ENCODE measurements around the gene LYL1. TPM values are rescaled to one million over a fixed set of nuclear protein-coding genes. Genes with fewer than 3 reads are reported as not detected.

The LYL1 gene
- total and polyA plus RNA-seq, 2 of the 13 experiments (the other 11 are each of a cell fraction or from before 2014, with no cell fraction given) = 0.75 to 0.92 TPM

DNA sequence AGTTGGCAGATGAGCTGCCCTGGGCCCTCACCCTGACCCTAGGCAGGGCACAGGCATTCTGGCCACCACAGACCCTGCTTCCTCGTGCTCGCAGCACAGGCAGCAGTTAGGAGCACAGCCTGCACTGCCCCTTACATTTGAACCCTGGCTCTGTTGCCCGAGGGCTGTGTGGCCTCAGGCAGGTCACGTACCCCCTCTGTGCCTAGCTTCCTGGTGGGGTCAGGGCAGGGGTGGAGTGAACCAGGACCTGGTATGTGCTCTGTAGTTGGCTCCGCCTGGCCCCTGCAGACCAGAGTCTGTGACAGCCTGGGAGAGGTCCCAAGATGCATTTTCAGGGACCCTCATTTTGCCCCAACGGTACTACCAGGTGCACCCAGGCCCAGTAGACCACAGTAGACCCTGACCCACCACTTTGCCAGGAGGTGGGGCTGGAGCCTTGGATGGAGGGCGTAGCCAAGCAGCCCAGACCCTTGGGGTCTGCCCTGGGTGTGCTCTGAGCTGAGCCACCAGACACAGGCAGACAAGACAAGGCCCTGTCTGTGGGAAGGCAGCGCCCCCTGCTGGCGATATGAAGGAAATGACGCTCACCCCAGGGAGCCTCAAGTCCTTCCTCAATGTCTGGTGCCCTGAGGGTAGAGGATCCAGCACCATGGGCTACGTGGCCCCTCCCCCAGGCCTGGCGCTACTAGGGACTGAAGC is 9.1 kb downstream of the LYL1 start (continued):
- no peak for TF ChIP-seq HNRNPUL1 (IDR thresholded peaks at IDR 0.05; ENCODE audit: low read depth, low read length)
- no peak for TF ChIP-seq ZBTB20 (CRISPR knock-in tag; IDR thresholded peaks at IDR 0.05; ENCODE audit: borderline replicate concordance, low read depth)
- no peak for TF ChIP-seq WIZ (CRISPR knock-in tag; IDR thresholded peaks at IDR 0.05)
- TF ChIP-seq ZNF547 (CRISPR knock-in tag; IDR thresholded peaks at IDR 0.05) = no peak
- peak; percentile 32; the same call in 1 of the 2 replicates for TF ChIP-seq SALL1 (CRISPR knock-in tag; IDR thresholded peaks at IDR 0.05)
- no peak for TF ChIP-seq SIN3A (IDR thresholded peaks at IDR 0.05; ENCODE audit: borderline replicate concordance, low read depth, low read length)
- no peak for TF ChIP-seq KDM5A (IDR thresholded peaks at IDR 0.05; ENCODE audit: borderline replicate concordance, low read length)
- no peak for TF ChIP-seq CCDC6 (CRISPR knock-in tag; IDR thresholded peaks at IDR 0.05)
- TF ChIP-seq HBP1 (CRISPR knock-in tag; IDR thresholded peaks at IDR 0.05; ENCODE audit: low read depth) = 0 out of 2 replicates have a peak, but pooled peaks have one; percentile 49
- TF ChIP-seq ZNF337 (CRISPR knock-in tag; IDR thresholded peaks at IDR 0.05; ENCODE audit: borderline replicate concordance, low read depth) = no peak
- no peak for TF ChIP-seq CENPBD1 (CRISPR knock-in tag; IDR thresholded peaks at IDR 0.05; ENCODE audit: borderline replicate concordance, low read depth)
- 0 out of 2 replicates have a peak, but pooled peaks have one; percentile 22 for TF ChIP-seq ZBTB7B (CRISPR knock-in tag; IDR thresholded peaks at IDR 0.05)
- TF ChIP-seq ZNF180 (CRISPR knock-in tag; IDR thresholded peaks at IDR 0.05; ENCODE audit: borderline replicate concordance, low read depth) = no peak
- TF ChIP-seq ZNF326 (CRISPR knock-in tag; IDR thresholded peaks at IDR 0.05; ENCODE audit: borderline replicate concordance) = no peak
- TF ChIP-seq SALL2 (CRISPR knock-in tag; IDR thresholded peaks at IDR 0.05) = no peak
- TF ChIP-seq ZFX (CRISPR knock-in tag; IDR thresholded peaks at IDR 0.05; ENCODE audit: low read depth) = peak; percentile 2; the same call in 1 of the 2 replicates
- TF ChIP-seq ZNF12 (CRISPR knock-in tag; IDR thresholded peaks at IDR 0.05) = no peak
- TF ChIP-seq ZNF816 (CRISPR knock-in tag; IDR thresholded peaks at IDR 0.05; ENCODE audit: borderline replicate concordance) = no peak
- TF ChIP-seq MTA3 (CRISPR knock-in tag; IDR thresholded peaks at IDR 0.05) = no peak
- peak; percentile 28; the same call in 1 of the 2 replicates for TF ChIP-seq KDM2A (CRISPR knock-in tag; IDR thresholded peaks at IDR 0.05; ENCODE audit: borderline replicate concordance, low read depth)
- 0 out of 2 replicates have a peak, but pooled peaks have one; percentile 43 for TF ChIP-seq ZNF263 (CRISPR knock-in tag; IDR thresholded peaks at IDR 0.05)
- no peak for TF ChIP-seq ZNF343 (CRISPR knock-in tag; IDR thresholded peaks at IDR 0.05)
- TF ChIP-seq, protein P1, sequence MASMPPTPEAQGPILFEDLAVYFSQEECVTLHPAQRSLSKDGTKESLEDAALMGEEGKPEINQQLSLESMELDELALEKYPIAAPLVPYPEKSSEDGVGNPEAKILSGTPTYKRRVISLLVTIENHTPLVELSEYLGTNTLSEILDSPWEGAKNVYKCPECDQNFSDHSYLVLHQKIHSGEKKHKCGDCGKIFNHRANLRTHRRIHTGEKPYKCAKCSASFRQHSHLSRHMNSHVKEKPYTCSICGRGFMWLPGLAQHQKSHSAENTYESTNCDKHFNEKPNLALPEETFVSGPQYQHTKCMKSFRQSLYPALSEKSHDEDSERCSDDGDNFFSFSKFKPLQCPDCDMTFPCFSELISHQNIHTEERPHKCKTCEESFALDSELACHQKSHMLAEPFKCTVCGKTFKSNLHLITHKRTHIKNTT (CRISPR knock-in tag; IDR thresholded peaks at IDR 0.05) = no peak
- peak; percentile 54; the same call in 1 of the 2 replicates for TF ChIP-seq ZMYM3 (CRISPR knock-in tag; IDR thresholded peaks at IDR 0.05)
- TF ChIP-seq GATAD2A (CRISPR knock-in tag; IDR thresholded peaks at IDR 0.05) = peak; percentile 29; the same call in 1 of the 2 replicates
- TF ChIP-seq ZNF7 (CRISPR knock-in tag; IDR thresholded peaks at IDR 0.05) = no peak
- TF ChIP-seq CENPT (CRISPR knock-in tag; IDR thresholded peaks at IDR 0.05; ENCODE audit: low read depth) = no peak
